ENCODE data around the gene TMED8. TPM values are rescaled to one million over a fixed set of nuclear protein-coding genes. Genes with fewer than 3 reads are reported as not detected.

Gene TMED8
- polyA plus RNA-seq, 1 donor (not counting 4 experiments of a cell fraction or from before 2014, with no cell fraction given) = 7.3 TPM

GRCh38 chr14:77369285-77369684, 7.6 kb downstream of the TMED8 start:
- Histone ChIP-seq H3K9me3 (ENCODE audit: control insufficient read depth, low read depth, low read length) (no peaks in the 10 kb centered on the region), H4K20me1 (ENCODE audit: control insufficient read depth, extremely low read depth, insufficient read depth, low read length) (no peaks in the 10 kb centered on the region), H3K4me3 (ENCODE audit: control insufficient read depth in 2 of 3, extremely low read depth in 1 of 3, insufficient read depth in 2 of 3, low read depth in 1 of 3, low read length in 3 of 3) (no peak overlapping the region), H3K9ac (ENCODE audit: control insufficient read depth, extremely low read depth, insufficient read depth, low read length) (no peak overlapping the region), H3K9me1 (ENCODE audit: control insufficient read depth, extremely low read depth, insufficient read depth, low read length) (no peaks in the 10 kb centered on the region), H3K79me2 (ENCODE audit: control insufficient read depth, insufficient read depth, low read length) (peaks cover 5% of the 10 kb centered on the region), H3K27me3 (ENCODE audit: control insufficient read depth, extremely low read depth, insufficient read depth, low read length) (no peaks in the 10 kb centered on the region), H3K36me3 (ENCODE audit: control insufficient read depth in 2 of 2, extremely low read depth in 1 of 2, insufficient read depth in 2 of 2, low read length in 2 of 2) (no peaks in the 10 kb centered on the region), H3K27ac (ENCODE audit: control insufficient read depth, insufficient read depth, low read length) (no peak overlapping the region), H2AFZ (ENCODE audit: control insufficient read depth, low read length) (no peak overlapping the region), H3K4me1 (ENCODE audit: control insufficient read depth, extremely low read depth, insufficient read depth, low read length) (no peaks in the 10 kb centered on the region), H3K4me2 (ENCODE audit: control insufficient read depth, extremely low read depth, insufficient read depth, low read depth, low read length) (no peak overlapping the region)
- DNase-seq (ENCODE audit: low read depth, low spot score) (no peak), FAIRE-seq (no peak)
- TF ChIP-seq EZH2 (IDR thresholded peaks at IDR 0.05; ENCODE audit: low read length) = no peak
- no peak for TF ChIP-seq CTCF (optimal IDR thresholded peaks at IDR 0.05 in 1 of 3, IDR thresholded peaks at IDR 0.05 in 1 of 3, conservative IDR thresholded peaks at IDR 0.05 in 1 of 3; ENCODE audit: extremely low read depth in 1 of 3, insufficient read depth in 2 of 3, low read length in 3 of 3)
- dilution Hi-C loops (cut with MboI; ENCODE audit: extremely low pct_ligation_motif_present, low sequenced_read_pairs) = no loop called here

GRCh38 chr14:77364146-77364545, 12.7 kb downstream of the TMED8 start:
- Histone ChIP-seq H3K4me1 (ENCODE audit: control insufficient read depth, extremely low read depth, insufficient read depth, low read length) (no peaks in the 10 kb centered on the region), H3K27ac (ENCODE audit: control insufficient read depth, insufficient read depth, low read length) (no peak overlapping the region), H2AFZ (ENCODE audit: control insufficient read depth, low read length) (no peak overlapping the region), H3K36me3 (ENCODE audit: control insufficient read depth in 2 of 2, extremely low read depth in 1 of 2, insufficient read depth in 2 of 2, low read length in 2 of 2) (no peaks in the 10 kb centered on the region), H3K9me3 (ENCODE audit: control insufficient read depth, low read depth, low read length) (no peaks in the 10 kb centered on the region), H4K20me1 (ENCODE audit: control insufficient read depth, extremely low read depth, insufficient read depth, low read length) (no peaks in the 10 kb centered on the region), H3K9me1 (ENCODE audit: control insufficient read depth, extremely low read depth, insufficient read depth, low read length) (no peaks in the 10 kb centered on the region), H3K79me2 (ENCODE audit: control insufficient read depth, insufficient read depth, low read length) (no peaks in the 10 kb centered on the region), H3K4me3 (ENCODE audit: control insufficient read depth in 2 of 3, extremely low read depth in 1 of 3, insufficient read depth in 2 of 3, low read depth in 1 of 3, low read length in 3 of 3) (no peak overlapping the region), H3K4me2 (ENCODE audit: control insufficient read depth, extremely low read depth, insufficient read depth, low read depth, low read length) (no peak overlapping the region), H3K27me3 (ENCODE audit: control insufficient read depth, extremely low read depth, insufficient read depth, low read length) (no peaks in the 10 kb centered on the region), H3K9ac (ENCODE audit: control insufficient read depth, extremely low read depth, insufficient read depth, low read length) (no peak overlapping the region)
- DNase-seq (ENCODE audit: low read depth, low spot score) (no peak), FAIRE-seq (no peak)
- no peak for TF ChIP-seq CTCF (optimal IDR thresholded peaks at IDR 0.05 in 1 of 3, IDR thresholded peaks at IDR 0.05 in 1 of 3, conservative IDR thresholded peaks at IDR 0.05 in 1 of 3; ENCODE audit: extremely low read depth in 1 of 3, insufficient read depth in 2 of 3, low read length in 3 of 3)
- dilution Hi-C loops (cut with MboI; ENCODE audit: extremely low pct_ligation_motif_present, low sequenced_read_pairs) = no loop called here

Measured in keratinocyte (primary cell).